Activated naive CD8-positive, alpha-beta T cell treated with anti-CD3 and anti-CD28 coated beads, Interleukin-2, amount 10 ng/mL, durations not matched to agents 7 days and 5 days (primary cell): ENCODE data around the gene NT5DC4. TPM values are rescaled to one million over a fixed set of nuclear protein-coding genes. Genes with fewer than 3 reads are reported as not detected.

ENCODE experiments used
- ATAC-seq: fragments of 150-1000 bp; cut with Tn5 transposase; one replicate; pipeline ENCODE4 v1.10.0; 2021; ENCODE audit warnings: low read depth, moderate library complexity
- POLR2A ChIA-PET: fragments of 350-600 bp; sonication (Branson Sonifier 250); formaldehyde crosslinking; loops from one replicate; lab custom pipeline; 2021; ENCODE audit warnings: antibody characterized with exemption; lab: Charles Lee
- DNase-seq: peaks from one replicate; pipeline ENCODE4 v3.0.0; 2021
- H3K27ac Mint-ChIP-seq: one replicate; pipeline ENCODE4 v1.8.0; 2022; ENCODE audit warnings: mild to moderate bottlenecking, mixed read lengths
- H3K27me3 Mint-ChIP-seq: one replicate; pipeline ENCODE4 v1.8.0; 2022; ENCODE audit warnings: mild to moderate bottlenecking, moderate library complexity, mixed read lengths
- H3K36me3 Mint-ChIP-seq: one replicate; pipeline ENCODE4 v1.8.0; 2021; ENCODE audit warnings: mild to moderate bottlenecking, mixed read lengths
- H3K4me1 Mint-ChIP-seq: one replicate; pipeline ENCODE4 v1.8.0; 2021; ENCODE audit warnings: mixed read lengths
- H3K4me3 Mint-ChIP-seq: one replicate; pipeline ENCODE4 v1.8.0; 2022; ENCODE audit warnings: mild to moderate bottlenecking, moderate library complexity, mixed read lengths
- H3K9me3 Mint-ChIP-seq: one replicate; pipeline ENCODE4 v1.8.0; 2021; ENCODE audit warnings: mixed read lengths
- total RNA-seq, 2 experiments: library from RNA; stranded (reverse); gene quantifications; one replicate each; pipeline ENCODE4 v1.2.3, GENCODE V29; 2021

Gene NT5DC4
- total RNA-seq, 2 experiments from 2014 or later = not detected

GRCh38 chr2:112688086-112688880, 32.5 kb upstream of the NT5DC4 start:
- Mint-ChIP-seq H3K27me3 (peaks cover 10% of the 10 kb centered on the region), H3K27ac (no peak overlapping the region), H3K9me3 (no peaks in the 10 kb centered on the region), H3K36me3 (no peaks in the 10 kb centered on the region), H3K4me1 (peaks cover 25% of the 10 kb centered on the region), H3K4me3 (no peak overlapping the region)
- POLR2A ChIA-PET = interaction anchor here (1.0 kb wide), 1 partner anchor 62 kb away, joined by 3 read pairs; no protein-coding TSS in a partner anchor
- DNase-seq (no peak), ATAC-seq (no peak)

GRCh38 chr2:112690853-112691401, 29.9 kb upstream of the NT5DC4 start:
- H3K27ac Mint-ChIP-seq = no peak overlapping the region
- POLR2A ChIA-PET = interaction anchor here (0.5 to 3.4 kb wide), 7 partner anchors 14 to 66 kb away, joined by 3 to 15 read pairs (median 4); no protein-coding TSS in a partner anchor
- H3K4me1 Mint-ChIP-seq = peaks cover 23% of the 10 kb centered on the region
- no peaks in the 10 kb centered on the region for H3K9me3 Mint-ChIP-seq
- H3K27me3 Mint-ChIP-seq = peaks cover 13% of the 10 kb centered on the region
- DNase-seq (peak; percentile 67), ATAC-seq (peak; percentile 76)
- H3K4me3 Mint-ChIP-seq = peak overlapping the region; percentile 46
- H3K36me3 Mint-ChIP-seq = no peaks in the 10 kb centered on the region

- Mint-ChIP-seq H3K36me3 (no peaks in the 10 kb centered on the region), H3K4me3 (no peak overlapping the region), H3K4me1 (peaks cover 23% of the 10 kb centered on the region), H3K27me3 (peaks cover 21% of the 10 kb centered on the region), H3K27ac (no peak overlapping the region), H3K9me3 (no peaks in the 10 kb centered on the region)
- ATAC-seq (no peak), DNase-seq (no peak)
- POLR2A ChIA-PET = interaction anchor here (0.7 to 3.4 kb wide), 11 partner anchors 14 to 107 kb away, joined by 3 to 18 read pairs (median 4); partner anchors contain the start of gene CHCHD5
Measured at GRCh38 chr2:112691881-112692281, 28.9 kb upstream of the NT5DC4 start.

GRCh38 chr2:112692495-112692911, 28.3 kb upstream of the NT5DC4 start:
- peaks cover 23% of the 10 kb centered on the region for H3K4me1 Mint-ChIP-seq
- H3K9me3 Mint-ChIP-seq = no peaks in the 10 kb centered on the region
- ATAC-seq = peak; percentile 88
- H3K27ac Mint-ChIP-seq = peak overlapping the region; percentile 39
- DNase-seq = peak; percentile 57
- POLR2A ChIA-PET = interaction anchor here (0.7 to 3.4 kb wide), 11 partner anchors 14 to 108 kb away, joined by 3 to 18 read pairs (median 4); partner anchors contain the start of genes CHCHD5 and SLC20A1
- H3K4me3 Mint-ChIP-seq = peak overlapping the region; percentile 54
- no peaks in the 10 kb centered on the region for H3K36me3 Mint-ChIP-seq
- H3K27me3 Mint-ChIP-seq = peaks cover 21% of the 10 kb centered on the region

- POLR2A ChIA-PET = interaction anchor here (0.9 to 3.4 kb wide), 10 partner anchors 13 to 108 kb away, joined by 3 to 18 read pairs (median 4); partner anchors contain the start of genes CHCHD5 and SLC20A1
Measured at GRCh38 chr2:112692918-112693317, 27.9 kb upstream of the NT5DC4 start.

GRCh38 chr2:112693596-112693995, 27.2 kb upstream of the NT5DC4 start:
- no peak overlapping the region for H3K27ac Mint-ChIP-seq
- POLR2A ChIA-PET = interaction anchor here (1.1 to 3.4 kb wide), 3 partner anchors 13 to 66 kb away, joined by 4 to 18 read pairs (median 15); partner anchors contain the start of gene SLC20A1
- H3K9me3 Mint-ChIP-seq = no peaks in the 10 kb centered on the region
- H3K4me1 Mint-ChIP-seq = peaks cover 23% of the 10 kb centered on the region
- H3K27me3 Mint-ChIP-seq = peaks cover 20% of the 10 kb centered on the region
- H3K4me3 Mint-ChIP-seq = no peak overlapping the region
- no peak for ATAC-seq
- H3K36me3 Mint-ChIP-seq = no peaks in the 10 kb centered on the region
- no peak for DNase-seq

More at GRCh38 chr2:112692918-112693317, 27.9 kb upstream of the NT5DC4 start:
- Mint-ChIP-seq H3K27me3 (peaks cover 21% of the 10 kb centered on the region), H3K36me3 (no peaks in the 10 kb centered on the region), H3K4me3 (peak overlapping the region; percentile 54), H3K9me3 (no peaks in the 10 kb centered on the region), H3K4me1 (peaks cover 23% of the 10 kb centered on the region), H3K27ac (peak overlapping the region; percentile 39)
- no peak for DNase-seq
- no peak for ATAC-seq

GRCh38 chr2:112694182-112694581, 26.6 kb upstream of the NT5DC4 start:
- Mint-ChIP-seq H3K4me3 (no peak overlapping the region), H3K27ac (no peak overlapping the region), H3K36me3 (no peaks in the 10 kb centered on the region), H3K4me1 (peaks cover 23% of the 10 kb centered on the region), H3K27me3 (peaks cover 20% of the 10 kb centered on the region), H3K9me3 (no peaks in the 10 kb centered on the region)
- ATAC-seq = no peak
- POLR2A ChIA-PET = interaction anchor here (0.7 kb wide), 1 partner anchor 255 kb away, joined by 4 read pairs; no protein-coding TSS in a partner anchor
- DNase-seq = no peak

GRCh38 chr2:112698834-112699515, 21.8 kb upstream of the NT5DC4 start:
- Mint-ChIP-seq H3K4me3 (no peak overlapping the region), H3K36me3 (no peaks in the 10 kb centered on the region), H3K9me3 (no peaks in the 10 kb centered on the region), H3K4me1 (peaks cover 7% of the 10 kb centered on the region), H3K27ac (no peak overlapping the region), H3K27me3 (peaks cover 47% of the 10 kb centered on the region)
- no peak for DNase-seq
- POLR2A ChIA-PET = no interaction called here
- ATAC-seq = no peak

- Mint-ChIP-seq H3K4me1 (peaks cover 9% of the 10 kb centered on the region), H3K27me3 (peaks cover 52% of the 10 kb centered on the region), H3K36me3 (peaks cover 2% of the 10 kb centered on the region), H3K27ac (no peak overlapping the region), H3K4me3 (no peak overlapping the region), H3K9me3 (peaks cover 2% of the 10 kb centered on the region)
- POLR2A ChIA-PET = no interaction called here
- no peak for DNase-seq
- no peak for ATAC-seq
Measured at GRCh38 chr2:112699984-112700667, 20.7 kb upstream of the NT5DC4 start.

GRCh38 chr2:112701052-112701451, 19.8 kb upstream of the NT5DC4 start:
- Mint-ChIP-seq H3K4me1 (peaks cover 17% of the 10 kb centered on the region), H3K27ac (no peak overlapping the region), H3K36me3 (peaks cover 2% of the 10 kb centered on the region), H3K27me3 (peaks cover 52% of the 10 kb centered on the region), H3K4me3 (no peak overlapping the region), H3K9me3 (peaks cover 2% of the 10 kb centered on the region)
- ATAC-seq (no peak), DNase-seq (no peak)
- POLR2A ChIA-PET = no interaction called here

- ATAC-seq = no peak
- Mint-ChIP-seq H3K9me3 (peaks cover 2% of the 10 kb centered on the region), H3K27ac (no peak overlapping the region), H3K4me3 (no peak overlapping the region), H3K36me3 (peaks cover 2% of the 10 kb centered on the region), H3K27me3 (peaks cover 57% of the 10 kb centered on the region), H3K4me1 (peaks cover 37% of the 10 kb centered on the region)
- DNase-seq = no peak
- POLR2A ChIA-PET = no interaction called here
Measured at GRCh38 chr2:112703684-112704083, 17.1 kb upstream of the NT5DC4 start.

- no peak overlapping the region for H3K27ac Mint-ChIP-seq
- peaks cover 34% of the 10 kb centered on the region for H3K4me1 Mint-ChIP-seq
Measured at GRCh38 chr2:112705575-112705974, 15.2 kb upstream of the NT5DC4 start.

More at GRCh38 chr2:112705575-112705974, 15.2 kb upstream of the NT5DC4 start:
- ATAC-seq (no peak), DNase-seq (no peak)
- Mint-ChIP-seq H3K4me3 (no peak overlapping the region), H3K9me3 (peaks cover 2% of the 10 kb centered on the region), H3K36me3 (peaks cover 2% of the 10 kb centered on the region), H3K27me3 (peaks cover 49% of the 10 kb centered on the region)
- POLR2A ChIA-PET = interaction anchor here (1.2 to 3.1 kb wide), 4 partner anchors 13 to 74 kb away, joined by 3 to 18 read pairs (median 4); no protein-coding TSS in a partner anchor
